ENCODE data around the gene C11orf98.

DNA sequence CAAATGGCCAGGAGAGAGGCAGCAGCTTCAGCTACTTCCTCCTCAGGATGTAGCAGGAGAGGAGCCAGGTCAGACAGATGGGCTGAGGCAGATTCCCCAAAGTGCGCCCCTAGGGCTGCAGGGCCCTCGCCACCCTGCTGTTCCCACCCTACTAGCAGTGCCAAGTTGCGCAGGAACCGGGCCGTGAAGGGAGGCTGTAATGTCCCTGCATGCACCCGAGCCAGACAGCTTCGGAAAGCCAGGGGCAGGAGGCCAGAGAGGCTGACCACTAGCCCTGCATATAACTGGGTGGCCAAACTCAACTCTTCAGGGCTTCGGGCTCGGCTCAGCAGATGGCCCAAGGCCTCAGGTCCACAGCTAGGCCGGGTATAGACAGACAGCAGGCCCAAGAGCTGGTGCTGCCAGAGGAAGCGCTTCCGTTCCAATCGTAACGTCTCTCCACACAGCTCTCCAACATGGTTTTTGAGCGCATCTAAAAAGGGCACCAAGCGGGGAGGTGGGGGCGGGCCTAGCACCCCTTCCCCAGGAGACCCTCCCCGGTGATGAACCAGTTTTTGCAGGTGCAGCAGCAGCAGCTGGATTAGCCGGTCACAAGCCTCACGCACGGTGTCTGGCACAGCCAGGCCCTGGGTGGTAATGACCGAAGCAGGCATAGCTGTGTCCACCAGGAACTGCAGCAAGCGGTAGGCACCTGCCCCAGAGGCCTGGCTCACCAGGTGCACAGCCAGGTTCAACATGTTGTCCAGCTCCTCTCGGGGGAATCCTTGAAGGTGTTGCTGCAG lies 16.6 kb downstream of the C11orf98 start:
- TF ChIP-seq, protein P1, sequence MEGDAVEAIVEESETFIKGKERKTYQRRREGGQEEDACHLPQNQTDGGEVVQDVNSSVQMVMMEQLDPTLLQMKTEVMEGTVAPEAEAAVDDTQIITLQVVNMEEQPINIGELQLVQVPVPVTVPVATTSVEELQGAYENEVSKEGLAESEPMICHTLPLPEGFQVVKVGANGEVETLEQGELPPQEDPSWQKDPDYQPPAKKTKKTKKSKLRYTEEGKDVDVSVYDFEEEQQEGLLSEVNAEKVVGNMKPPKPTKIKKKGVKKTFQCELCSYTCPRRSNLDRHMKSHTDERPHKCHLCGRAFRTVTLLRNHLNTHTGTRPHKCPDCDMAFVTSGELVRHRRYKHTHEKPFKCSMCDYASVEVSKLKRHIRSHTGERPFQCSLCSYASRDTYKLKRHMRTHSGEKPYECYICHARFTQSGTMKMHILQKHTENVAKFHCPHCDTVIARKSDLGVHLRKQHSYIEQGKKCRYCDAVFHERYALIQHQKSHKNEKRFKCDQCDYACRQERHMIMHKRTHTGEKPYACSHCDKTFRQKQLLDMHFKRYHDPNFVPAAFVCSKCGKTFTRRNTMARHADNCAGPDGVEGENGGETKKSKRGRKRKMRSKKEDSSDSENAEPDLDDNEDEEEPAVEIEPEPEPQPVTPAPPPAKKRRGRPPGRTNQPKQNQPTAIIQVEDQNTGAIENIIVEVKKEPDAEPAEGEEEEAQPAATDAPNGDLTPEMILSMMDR (IDR thresholded peaks at IDR 0.05; ENCODE audit: low read depth, low read length, poor library complexity, severe bottlenecking) = no peak
- no peak for TF ChIP-seq EZH2phosphoT487 (IDR thresholded peaks at IDR 0.05; ENCODE audit: borderline replicate concordance, low read length)
